KBM-7 (cell line): ENCODE data around the gene CPNE2.
"Not testable (repeated sequence)": the region's sequence is repeated elsewhere in the genome, so short reads cannot be mapped to it uniquely, and the experiment has no call there.

ENCODE experiments used
- DNase-seq: peaks from one replicate; pipeline ENCODE4 v3.0.0-alpha.2; 2015
- in situ Hi-C: fragments of 300-500 bp; cut with MboI; formaldehyde crosslinking; loops from 2 replicates; pipeline ENCODE4 v1.14.3; 2020; ENCODE audit warnings: low sequenced_read_pairs, low pct_unique_long_range_greater_than_20kb, mixed read lengths

Gene CPNE2

DNA sequence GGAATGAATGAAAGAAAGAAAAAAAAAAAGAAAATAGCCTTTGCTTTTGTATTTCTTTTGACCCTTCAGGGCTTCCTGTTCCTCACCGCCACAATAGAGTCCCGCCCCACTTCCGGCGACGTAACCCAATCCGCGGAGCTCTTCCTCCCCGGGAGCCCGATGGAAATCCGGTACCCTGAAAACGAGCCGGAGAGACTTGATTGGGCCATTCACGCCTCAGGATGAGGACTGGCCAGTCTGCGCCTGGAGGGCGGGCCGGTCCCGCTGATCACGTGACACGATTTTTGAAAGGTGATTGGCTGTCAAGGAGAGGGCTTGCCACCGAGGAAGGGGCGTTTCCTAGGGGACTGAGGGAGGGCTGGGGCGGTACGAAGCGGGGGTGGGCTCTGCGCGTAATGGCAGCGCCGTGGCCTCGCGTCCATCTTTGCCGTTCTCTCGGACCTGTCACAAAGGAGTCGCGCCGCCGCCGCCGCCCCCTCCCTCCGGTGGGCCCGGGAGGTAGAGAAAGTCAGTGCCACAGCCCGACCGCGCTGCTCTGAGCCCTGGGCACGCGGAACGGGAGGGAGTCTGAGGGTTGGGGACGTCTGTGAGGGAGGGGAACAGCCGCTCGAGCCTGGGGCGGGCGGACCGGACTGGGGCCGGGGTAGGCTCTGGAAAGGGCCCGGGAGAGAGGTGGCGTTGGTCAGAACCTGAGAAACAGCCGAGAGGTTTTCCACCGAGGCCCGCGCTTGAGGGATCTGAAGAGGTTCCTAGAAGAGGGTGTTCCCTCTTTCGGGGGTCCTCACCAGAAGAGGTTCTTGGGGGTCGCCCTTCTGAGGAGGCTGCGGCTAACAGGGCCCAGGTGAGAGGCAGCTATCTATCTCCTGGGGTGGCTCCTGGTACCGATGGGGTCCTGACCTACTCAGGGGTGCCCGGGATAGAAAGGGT, 93.8 kb downstream of the CPNE2 start, which contains the start of the genes PSME3IP1 and RSPRY1:
Gene PSME3IP1, minus strand, starts transcription at position 95 of the 927 bp plus-strand sequence. CDS start 12,185 bp downstream, outside the sequence.
Gene RSPRY1, plus strand, starts transcription at position 385 of the 927 bp plus-strand sequence. CDS start 18,330 bp downstream, outside the sequence.
- in situ Hi-C loops = no loop called here
- peak; percentile 99 for DNase-seq

DNA sequence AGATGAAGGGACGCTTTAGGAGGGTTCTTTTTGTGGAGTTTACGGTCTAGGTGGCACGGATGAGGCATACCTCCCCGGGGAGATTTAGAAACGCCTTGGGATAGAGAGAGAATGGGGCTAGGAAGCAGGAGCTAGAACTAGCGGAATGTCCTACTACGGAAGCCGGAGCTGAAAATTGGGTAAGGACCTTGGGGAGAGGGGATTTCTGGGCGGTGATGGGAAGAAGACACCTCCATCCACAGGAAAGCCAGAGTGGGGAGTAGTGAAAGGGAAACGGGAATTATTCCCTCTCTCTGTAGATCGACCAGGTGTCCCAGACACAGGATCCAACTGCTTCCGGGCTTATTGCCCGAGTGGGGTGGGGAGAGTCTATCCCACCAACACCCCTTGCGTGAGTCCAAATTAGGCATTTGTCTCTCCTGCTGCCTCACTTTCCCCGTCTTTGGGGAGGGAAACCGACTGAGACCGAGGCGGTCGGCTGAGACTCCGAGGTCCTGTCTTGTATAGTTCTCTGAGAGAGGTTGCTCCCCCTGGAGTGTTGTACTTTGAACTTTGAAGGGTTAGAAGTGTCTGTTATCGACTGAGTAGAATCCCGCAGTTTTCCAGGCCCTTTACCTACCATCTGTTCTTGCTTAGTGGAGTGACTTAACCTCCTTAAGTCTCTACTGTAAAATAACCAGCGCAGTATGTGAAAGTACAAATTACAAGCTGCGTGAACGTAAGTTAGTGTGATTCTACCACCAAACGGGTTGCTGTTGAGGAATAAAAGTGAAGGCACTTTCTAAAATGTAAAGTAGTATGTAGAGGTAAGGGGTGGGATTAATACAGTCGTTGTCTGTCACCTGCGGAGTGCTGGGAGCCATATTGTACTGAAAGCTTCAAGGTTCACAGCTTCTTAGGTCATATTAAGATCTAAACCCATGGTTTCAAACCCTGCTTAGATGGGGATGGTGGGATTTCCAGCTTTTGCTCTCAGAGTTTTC, 94.8 kb downstream of the CPNE2 start:
- in situ Hi-C loops = no loop called here
- peak; percentile 35 for DNase-seq

DNA sequence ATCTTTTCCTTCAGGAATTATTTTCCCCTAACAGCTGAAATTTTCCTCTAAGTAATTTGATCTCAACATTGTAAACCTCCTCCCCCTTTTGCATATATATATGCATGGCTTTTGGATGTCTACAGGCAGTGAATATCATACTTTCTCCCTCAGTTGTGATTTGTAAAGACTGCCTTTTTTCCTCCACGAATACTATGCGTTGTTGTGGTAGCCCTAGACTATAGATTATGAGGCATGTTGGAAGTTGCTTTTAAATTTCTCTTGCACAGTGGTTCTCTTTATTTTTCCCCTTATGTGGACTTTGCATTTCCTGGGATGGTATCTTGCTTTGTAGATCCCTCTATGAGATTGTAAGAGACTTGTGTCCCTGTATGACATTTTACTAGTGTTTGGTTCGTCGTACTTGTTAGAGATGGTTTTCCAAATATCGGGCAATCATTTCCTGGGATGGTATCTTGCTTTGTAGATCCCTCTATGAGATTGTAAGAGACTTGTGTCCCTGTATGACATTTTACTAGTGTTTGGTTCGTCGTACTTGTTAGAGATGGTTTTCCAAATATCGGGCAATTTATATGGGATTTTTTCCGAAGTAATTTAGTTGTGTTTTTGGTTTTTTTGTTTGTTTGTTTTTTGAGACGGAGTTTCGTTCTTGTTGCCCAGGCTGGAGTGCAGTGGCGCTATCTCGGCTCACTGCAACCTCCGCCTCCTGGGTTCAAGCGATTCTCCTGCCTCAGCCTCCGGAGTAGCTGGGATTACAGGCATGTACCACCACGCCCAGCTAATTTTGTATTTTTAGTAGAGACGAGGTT, 95.7 kb downstream of the CPNE2 start:
- DNase-seq = peak; percentile 12
- in situ Hi-C loops = not testable (repeated sequence)

DNA sequence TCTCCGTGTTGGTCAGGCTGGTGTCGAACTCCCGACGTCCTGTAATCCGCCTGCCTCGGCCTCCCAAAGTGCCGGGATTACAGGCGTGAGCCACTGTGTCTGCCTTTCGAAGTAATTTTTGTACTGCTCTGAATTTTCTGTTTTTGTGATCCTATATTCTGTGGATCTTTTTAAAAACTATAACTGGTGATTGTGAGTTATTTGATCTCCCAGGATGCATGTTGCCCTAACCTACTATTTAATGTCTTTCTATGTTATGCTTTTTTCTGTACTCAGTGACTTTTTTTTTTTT, 96.3 kb downstream of the CPNE2 start:
- in situ Hi-C loops = no loop called here
- no peak for DNase-seq

DNA sequence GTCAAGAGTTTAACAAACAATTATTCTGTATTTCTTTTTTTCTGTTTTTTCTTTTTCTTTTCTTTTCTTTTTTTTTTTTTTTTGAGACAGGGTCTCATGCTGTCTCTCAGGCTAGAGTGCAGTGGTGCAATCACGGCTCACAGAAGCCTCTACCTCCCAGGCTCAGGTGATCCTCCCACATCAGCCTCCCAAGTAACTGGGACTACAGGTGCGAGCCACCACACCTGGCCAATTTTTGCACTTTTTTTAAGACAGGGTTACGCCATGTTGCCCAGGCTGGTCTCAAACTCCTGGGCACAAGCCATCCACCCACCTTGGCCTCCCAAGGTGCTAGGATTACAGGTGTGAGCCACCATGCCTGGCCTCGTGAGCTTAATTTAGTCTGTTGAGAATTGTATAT, 97.1 kb downstream of the CPNE2 start:
- in situ Hi-C loops, DNase-seq: not testable (repeated sequence)

DNA sequence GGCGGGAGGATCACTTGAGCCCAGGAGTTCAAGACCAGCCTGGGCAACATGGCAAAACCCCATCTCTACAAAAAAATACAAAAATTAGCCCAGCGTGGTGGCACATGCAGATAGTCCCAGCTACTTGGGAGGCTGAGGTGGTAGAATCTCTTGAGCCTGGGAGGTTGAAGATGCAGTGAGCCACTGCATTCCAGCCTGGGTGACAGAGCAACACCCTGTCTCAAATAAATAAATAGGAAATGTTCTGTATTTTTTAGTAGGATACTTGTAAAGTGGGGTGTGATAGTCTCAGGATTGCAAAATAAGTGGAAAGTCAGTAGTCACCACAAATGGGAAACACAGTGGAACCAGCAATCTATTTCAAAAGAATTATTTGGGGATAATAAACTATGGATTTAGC, 97.8 kb downstream of the CPNE2 start:
- no peak for DNase-seq
- in situ Hi-C loops = no loop called here

DNA sequence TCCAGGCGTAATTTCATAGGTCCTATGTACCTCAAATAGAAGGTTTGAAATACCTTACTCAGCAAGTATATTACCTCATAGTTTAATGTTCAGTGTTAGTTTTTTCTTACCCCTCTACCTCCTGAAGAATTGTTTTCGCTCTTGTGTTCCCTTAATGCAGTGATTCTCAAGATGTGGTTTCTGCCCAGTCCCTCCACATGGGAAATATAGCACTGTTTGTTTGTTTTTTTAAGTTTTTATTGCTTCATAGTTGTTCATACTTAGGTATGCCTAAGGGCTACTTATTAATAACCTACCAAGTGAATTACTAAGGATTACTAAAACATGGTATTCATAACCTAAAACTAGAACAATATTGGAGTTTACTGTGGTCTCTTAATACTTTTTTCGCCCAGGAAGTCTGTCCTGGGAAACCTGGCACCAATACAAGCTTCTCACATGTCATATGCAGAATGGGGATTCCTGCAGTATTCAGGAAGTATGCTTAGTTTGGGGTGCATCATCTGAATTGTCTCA, 98.7 kb downstream of the CPNE2 start:
- no peak for DNase-seq
- in situ Hi-C loops = no loop called here

DNA sequence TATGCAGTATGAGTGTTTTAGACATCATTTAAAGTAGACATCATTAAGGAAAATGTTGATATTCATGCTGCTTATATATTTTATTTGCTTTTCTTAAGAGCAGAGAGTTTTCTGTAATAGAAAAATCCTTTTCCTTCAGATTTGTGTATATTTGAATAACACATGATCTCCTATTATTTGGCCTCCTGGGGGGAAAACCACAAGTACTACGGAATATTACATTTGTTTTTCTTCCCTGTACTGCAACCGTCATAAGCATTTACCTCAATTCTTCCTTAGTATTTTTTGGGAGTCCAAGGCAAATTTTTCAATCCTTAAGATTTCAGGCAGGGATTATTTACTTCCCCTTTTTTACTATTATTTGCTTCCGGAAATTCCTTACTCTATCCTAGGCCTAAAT, 99.8 kb downstream of the CPNE2 start:
- in situ Hi-C loops = no loop called here
- no peak for DNase-seq

DNA sequence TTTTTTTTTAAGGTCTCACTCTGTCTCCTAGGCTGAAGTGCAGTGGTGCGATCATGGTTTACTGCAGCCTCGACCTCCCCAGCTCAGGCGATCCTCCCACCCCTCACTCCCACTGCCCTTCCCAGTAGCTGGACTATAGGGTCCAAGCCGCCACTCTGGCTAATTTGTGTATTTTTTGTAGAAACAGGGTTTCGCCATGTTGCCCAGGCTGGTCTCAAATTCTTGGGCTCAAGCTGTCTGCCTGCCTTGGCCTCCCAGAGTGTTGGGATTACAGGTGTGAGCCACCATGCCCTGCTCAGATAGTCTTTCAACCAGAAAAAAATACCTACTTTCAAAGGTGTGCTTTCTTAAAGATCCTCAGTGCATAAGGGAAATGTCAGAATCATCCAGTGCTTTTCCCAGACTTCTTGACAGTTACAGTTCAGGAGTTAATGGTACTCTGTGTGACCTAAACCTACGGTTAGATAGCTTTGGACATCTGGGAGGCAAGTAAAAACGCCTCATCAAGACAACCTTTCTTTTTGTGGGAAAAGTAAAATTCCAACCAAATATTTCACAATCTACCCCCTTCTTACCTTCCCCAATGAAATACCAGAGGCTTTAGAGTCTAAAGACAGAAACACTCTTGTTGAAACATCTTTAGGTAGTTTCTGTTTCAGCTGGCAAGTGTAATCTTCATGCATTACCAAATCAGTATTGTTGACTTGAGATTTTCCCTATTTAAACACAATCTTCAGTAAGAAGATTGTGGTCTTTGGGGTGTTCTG, 100.5 kb downstream of the CPNE2 start:
- in situ Hi-C loops = no loop called here

DNA sequence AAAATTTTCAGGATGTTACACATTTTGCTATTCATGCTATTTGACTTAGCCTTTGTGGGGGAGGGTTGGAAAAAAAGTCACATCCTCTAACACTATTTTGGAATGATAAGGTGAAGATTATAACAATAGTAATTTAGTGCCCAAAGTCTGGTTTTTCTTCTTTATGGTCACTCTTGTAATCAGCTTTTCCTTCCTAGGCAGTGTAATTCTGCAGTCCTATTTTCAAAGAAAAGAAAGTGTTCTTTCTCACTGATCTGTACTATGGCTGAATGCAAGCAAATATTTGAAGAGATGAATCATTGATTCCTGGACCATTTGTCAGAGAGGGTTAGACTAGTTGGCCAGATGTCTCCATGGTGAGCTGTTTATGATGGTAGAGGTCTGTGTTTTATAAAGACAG, 102.1 kb downstream of the CPNE2 start:
- no peak for DNase-seq
- in situ Hi-C loops = no loop called here

More for the DNA sequence above, 100.5 kb downstream of the CPNE2 start:
- DNase-seq = no peak

DNA sequence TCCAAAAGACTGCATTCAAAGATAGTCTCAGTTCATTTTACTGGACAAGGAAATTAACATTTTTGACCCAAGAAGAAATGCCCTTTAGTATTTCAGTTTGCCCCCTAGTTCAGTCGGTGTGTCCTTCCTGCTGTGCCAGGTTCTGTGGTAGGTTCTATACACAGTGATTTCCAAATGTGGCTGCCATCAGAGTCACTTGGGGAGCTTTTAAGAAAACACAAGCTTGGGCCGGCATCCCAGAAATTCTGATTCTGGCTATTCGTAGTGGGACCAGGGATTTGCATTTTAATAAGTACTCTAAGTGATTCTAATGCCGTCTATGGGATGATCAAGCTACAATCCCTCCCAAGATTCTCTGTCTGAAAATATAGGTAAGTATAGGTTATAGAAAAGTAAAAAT, 103.9 kb downstream of the CPNE2 start:
- in situ Hi-C loops = no loop called here

DNA sequence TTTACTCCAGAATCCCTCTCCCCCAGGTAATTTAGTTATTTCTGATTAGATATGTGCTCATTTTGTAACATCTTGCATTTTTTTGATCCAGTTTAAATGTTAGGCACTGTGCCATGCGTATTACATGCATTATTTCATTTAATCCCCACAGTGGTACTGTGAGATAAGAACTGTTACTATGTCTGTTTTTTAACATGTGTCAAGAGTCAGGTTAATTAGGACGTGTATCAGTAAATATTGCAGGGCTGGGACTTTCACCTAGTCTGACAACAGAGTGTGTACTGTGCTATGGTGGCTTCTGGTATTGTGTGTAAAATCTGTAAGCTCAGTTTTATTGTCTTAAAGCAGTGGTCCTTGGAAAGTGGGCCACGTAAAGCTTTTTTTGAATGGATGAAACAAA, 104.4 kb downstream of the CPNE2 start:
- in situ Hi-C loops = no loop called here

More for the DNA sequence above, 103.9 kb downstream of the CPNE2 start:
- DNase-seq = no peak

More for the DNA sequence above, 104.4 kb downstream of the CPNE2 start:
- DNase-seq = no peak
